Testis (tissue), 3 donors: ENCODE data around the gene SPG7. TPM values are rescaled to one million over a fixed set of nuclear protein-coding genes. Genes with fewer than 3 reads are reported as not detected.

Experiments
- DNase-seq: peaks from one replicate; pipeline ENCODE4 v3.0.0-alpha.2; 2019
- H3K27ac ChIP-seq, 2 donors: fragments of 200-600 bp; sonication (generic); one replicate each; pipeline ENCODE4 v1.5.1; 2019
- H3K27me3 ChIP-seq: fragments of 200-600 bp; sonication (generic); one replicate; pipeline ENCODE4 v1.5.1; 2019
- H3K36me3 ChIP-seq: fragments of 200-600 bp; sonication (generic); one replicate; pipeline ENCODE4 v1.5.1; 2017; ENCODE audit warnings: low read depth; ENCODE audit errors: missing control alignments
- H3K4me1 ChIP-seq: fragments of 200-600 bp; sonication (generic); one replicate; pipeline ENCODE4 v1.5.1; 2019
- H3K4me3 ChIP-seq, 2 donors: fragments of 200-600 bp; sonication (generic); one replicate each; pipeline ENCODE4 v1.5.1; 2017 to 2019
- H3K9me3 ChIP-seq: fragments of 200-600 bp; sonication (generic); one replicate; pipeline ENCODE4 v1.5.1; 2017
- POLR2A ChIP-seq: fragments of 450-650 bp; IDR thresholded peaks from one replicate; pipeline ENCODE4 v1.6.1; 2017; ENCODE audit warnings: antibody characterized with exemption, mild to moderate bottlenecking, moderate library complexity
- WGBS, 2 donors: methylation state at CpG; one replicate each; pipeline ENCODE4 v1.1.5; 2018; 5-methylcytosine and 5-hydroxymethylcytosine counted together
- intact Hi-C: fragments of 100-400 bp; cut with DNase I; formaldehyde crosslinking; loops from one replicate; pipeline ENCODE4 v1.15.1; 2023; ENCODE audit warnings: low total_unique reads
- polyA plus RNA-seq: library from polyadenylated mRNA; stranded (reverse); fragments of 350-450 nt; fragmentation: Illumina TruSeq; extraction: RNeasy Lipid Tissue Mini Kit (QIAGEN cat#74804); gene quantifications from one replicate; pipeline ENCODE4 v1.2.3, GENCODE V29; 2014; ENCODE audit warnings: low read depth, low replicate concordance; ENCODE audit not compliant: insufficient read depth
- total RNA-seq, 2 donors: library from RNA; depleted of rRNA; stranded (reverse); fragments of >200 nt; gene quantifications; one replicate each; pipeline ENCODE4 v1.2.3, GENCODE V29; 2016
- TF ChIP-seq, protein P1 (sequence below), 3 experiments: fragments of 450-650 bp in 2 of 3; fragments of 200-600 bp in 1 of 3; sonication (generic) in 1 of 3; IDR thresholded peaks; one replicate each; pipeline ENCODE4 v1.5.1; 2016 to 2019; ENCODE audit warnings: antibody characterized with exemption in 3 of 3, mild to moderate bottlenecking in 2 of 3, moderate library complexity in 1 of 3

SPG7 gene
- total and polyA plus RNA-seq, 3 donors from 2014 or later = 97.9 to 307 (median 275) TPM

DNA sequence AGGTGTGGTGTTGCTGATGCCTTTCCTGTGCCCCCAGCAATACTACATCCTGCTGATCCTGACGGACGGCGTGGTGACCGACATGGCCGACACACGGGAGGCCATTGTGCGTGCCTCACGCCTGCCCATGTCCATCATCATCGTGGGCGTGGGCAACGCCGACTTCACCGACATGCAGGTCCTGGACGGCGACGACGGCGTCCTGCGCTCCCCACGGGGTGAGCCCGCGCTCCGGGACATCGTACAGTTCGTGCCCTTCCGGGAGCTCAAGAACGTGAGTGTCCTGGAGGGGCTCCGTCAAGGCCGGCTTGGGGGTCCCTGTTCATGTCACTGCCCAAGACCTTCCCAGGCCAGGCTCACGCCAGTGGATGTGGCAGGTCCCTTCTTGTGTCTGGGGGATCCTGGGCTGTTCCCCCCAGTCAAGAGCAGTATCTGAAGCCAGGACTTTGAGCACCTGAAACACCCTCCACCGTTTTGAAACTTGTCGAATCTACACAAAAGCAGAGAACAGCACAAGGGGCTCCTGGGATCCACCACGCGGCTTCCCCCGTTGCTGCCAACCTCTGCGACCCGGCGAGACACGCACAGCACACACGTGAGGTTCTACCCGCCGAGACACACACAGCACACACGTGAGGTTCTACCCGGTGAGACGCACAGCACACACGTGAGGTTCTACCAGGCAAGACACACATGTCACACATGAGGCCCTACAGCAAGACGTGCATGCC lies 87.3 kb downstream of the SPG7 start:
- H3K9me3 ChIP-seq = no peaks in the 10 kb centered on the region
- no peak overlapping the region for H3K4me3 ChIP-seq
- TF ChIP-seq POLR2A = no peak
- TF ChIP-seq, protein P1, sequence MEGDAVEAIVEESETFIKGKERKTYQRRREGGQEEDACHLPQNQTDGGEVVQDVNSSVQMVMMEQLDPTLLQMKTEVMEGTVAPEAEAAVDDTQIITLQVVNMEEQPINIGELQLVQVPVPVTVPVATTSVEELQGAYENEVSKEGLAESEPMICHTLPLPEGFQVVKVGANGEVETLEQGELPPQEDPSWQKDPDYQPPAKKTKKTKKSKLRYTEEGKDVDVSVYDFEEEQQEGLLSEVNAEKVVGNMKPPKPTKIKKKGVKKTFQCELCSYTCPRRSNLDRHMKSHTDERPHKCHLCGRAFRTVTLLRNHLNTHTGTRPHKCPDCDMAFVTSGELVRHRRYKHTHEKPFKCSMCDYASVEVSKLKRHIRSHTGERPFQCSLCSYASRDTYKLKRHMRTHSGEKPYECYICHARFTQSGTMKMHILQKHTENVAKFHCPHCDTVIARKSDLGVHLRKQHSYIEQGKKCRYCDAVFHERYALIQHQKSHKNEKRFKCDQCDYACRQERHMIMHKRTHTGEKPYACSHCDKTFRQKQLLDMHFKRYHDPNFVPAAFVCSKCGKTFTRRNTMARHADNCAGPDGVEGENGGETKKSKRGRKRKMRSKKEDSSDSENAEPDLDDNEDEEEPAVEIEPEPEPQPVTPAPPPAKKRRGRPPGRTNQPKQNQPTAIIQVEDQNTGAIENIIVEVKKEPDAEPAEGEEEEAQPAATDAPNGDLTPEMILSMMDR (IDR thresholded peaks at IDR 0.05) = no peak
- DNase-seq = no peak
- no peaks in the 10 kb centered on the region for H3K36me3 ChIP-seq
- intact Hi-C loops = no loop called here
- H3K4me1 ChIP-seq = no peaks in the 10 kb centered on the region
- no peaks in the 10 kb centered on the region for H3K27me3 ChIP-seq
- H3K27ac ChIP-seq = no peak overlapping the region
- WGBS, 2 donors = 92 to 96% methylated on average over 47 of the region's 47 CpGs

DNA sequence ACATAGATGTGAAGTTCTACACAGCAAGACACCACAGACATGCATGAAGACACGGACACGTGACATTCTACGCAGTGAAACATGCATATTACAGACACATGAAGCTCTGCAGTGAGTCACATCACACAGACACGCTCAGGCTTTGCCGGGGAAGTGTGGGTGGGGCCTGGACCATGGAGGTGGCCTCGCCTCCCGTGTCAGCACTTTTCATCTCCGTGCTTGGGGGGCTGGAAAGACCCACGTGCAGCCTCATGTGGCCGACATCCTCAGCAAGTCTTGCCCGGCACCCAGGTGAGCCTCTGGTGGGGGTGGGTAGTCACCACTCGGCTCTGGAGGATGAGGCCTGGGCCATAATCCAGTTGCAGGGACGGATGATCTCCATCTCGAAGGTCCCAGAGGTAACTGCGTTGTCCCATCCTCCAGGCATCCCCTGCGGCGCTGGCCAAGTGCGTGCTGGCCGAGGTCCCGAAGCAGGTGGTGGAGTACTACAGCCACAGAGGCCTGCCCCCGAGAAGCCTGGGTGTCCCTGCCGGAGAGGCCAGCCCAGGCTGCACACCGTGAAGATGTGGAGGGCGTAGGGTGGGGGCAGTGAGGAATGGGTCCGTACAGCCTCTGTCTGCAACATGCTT lies 88.0 kb downstream of the SPG7 start:
- H3K27me3 ChIP-seq = no peaks in the 10 kb centered on the region
- intact Hi-C loops = no loop called here
- H3K36me3 ChIP-seq = no peaks in the 10 kb centered on the region
- DNase-seq = no peak
- H3K27ac ChIP-seq = no peak overlapping the region
- TF ChIP-seq, protein P1 (IDR thresholded peaks at IDR 0.05) = no peak
- no peak for TF ChIP-seq POLR2A
- WGBS, 2 donors = 91 to 95% methylated on average over 16 to 25 of the region's 25 CpGs
- no peaks in the 10 kb centered on the region for H3K4me1 ChIP-seq
- no peak overlapping the region for H3K4me3 ChIP-seq
- no peaks in the 10 kb centered on the region for H3K9me3 ChIP-seq

DNA sequence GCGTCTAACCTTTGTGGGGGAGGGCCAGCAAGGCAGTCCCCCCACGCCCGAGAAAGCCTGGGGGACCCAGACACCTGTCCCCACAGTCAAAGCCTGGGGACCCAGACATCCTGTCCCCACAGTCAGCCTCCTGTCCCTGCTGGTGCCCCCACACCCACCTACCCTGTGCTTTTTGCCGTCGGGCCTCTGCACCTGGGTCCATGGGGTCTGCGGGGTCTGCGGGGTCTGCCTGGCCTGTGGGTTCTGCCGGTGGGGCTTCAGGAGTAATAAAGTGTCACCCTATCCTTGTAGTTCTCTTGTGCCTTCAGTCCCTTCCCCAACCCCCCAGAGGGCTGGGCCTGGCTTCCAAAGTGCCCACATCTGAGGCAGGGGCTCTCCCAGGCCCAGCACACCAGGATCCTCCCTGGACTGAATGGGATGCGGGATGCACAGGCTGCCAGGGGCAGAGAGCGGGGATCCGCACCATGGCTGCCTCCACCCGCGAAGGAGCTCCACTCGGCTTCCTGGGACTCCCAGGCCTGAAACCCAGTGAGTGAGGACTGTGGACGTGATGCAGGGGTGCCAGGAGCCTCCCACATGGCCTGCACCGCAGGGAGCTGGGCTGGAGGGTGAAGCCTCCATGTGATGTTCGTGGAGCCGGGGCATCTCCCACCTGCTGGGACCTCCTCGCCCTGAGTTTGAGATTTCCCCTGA lies 88.9 kb downstream of the SPG7 start:
- H3K9me3 ChIP-seq = no peaks in the 10 kb centered on the region
- H3K27ac ChIP-seq = no peak overlapping the region
- peaks cover 2% of the 10 kb centered on the region for H3K4me1 ChIP-seq
- no peak overlapping the region for H3K4me3 ChIP-seq
- no peak for DNase-seq
- intact Hi-C loops = no loop called here
- no peak for TF ChIP-seq POLR2A
- TF ChIP-seq, protein P1 (IDR thresholded peaks at IDR 0.05) = no peak
- 87 to 90% methylated on average over 2 to 19 of the region's 19 CpGs for WGBS, 2 donors
- H3K27me3 ChIP-seq = no peaks in the 10 kb centered on the region
- H3K36me3 ChIP-seq = no peaks in the 10 kb centered on the region

DNA sequence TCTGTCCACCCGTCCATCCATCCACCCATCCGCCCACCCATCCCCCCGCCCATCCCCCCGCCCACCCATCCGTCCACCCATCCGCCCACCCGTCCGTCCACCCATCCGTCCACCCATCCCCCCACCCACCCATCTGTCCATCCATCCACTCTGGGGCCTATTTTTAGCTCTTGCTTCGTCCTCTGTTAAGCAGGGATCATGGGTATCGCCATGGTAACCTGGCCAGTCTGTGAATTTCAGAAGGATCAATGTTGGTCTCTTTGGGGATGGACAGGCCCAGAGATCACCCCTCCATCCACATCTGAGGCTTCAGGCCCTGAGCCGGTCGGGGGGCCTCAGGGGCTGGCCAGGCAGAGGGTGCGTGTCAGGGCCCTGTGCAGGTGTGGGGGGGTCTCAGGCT lies 90.0 kb downstream of the SPG7 start:
- H3K4me1 ChIP-seq = peaks cover 10% of the 10 kb centered on the region
- no peak overlapping the region for H3K27ac ChIP-seq
- no peaks in the 10 kb centered on the region for H3K9me3 ChIP-seq
- intact Hi-C loops = no loop called here
- H3K4me3 ChIP-seq = no peak overlapping the region
- 73% methylated on average over 8 of the region's 14 CpGs; no CpG with 5 or more reads in 1 of the 2 donors for WGBS, 2 donors
- TF ChIP-seq POLR2A = no peak
- TF ChIP-seq, protein P1 (IDR thresholded peaks at IDR 0.05) = no peak
- H3K36me3 ChIP-seq = no peaks in the 10 kb centered on the region
- no peak for DNase-seq
- no peaks in the 10 kb centered on the region for H3K27me3 ChIP-seq
